Measurements from ENCODE around the gene FAM200B.
A peak's percentile ranks its signal among the peaks of the same experiment; 100 is the strongest.

FAM200B gene

DNA sequence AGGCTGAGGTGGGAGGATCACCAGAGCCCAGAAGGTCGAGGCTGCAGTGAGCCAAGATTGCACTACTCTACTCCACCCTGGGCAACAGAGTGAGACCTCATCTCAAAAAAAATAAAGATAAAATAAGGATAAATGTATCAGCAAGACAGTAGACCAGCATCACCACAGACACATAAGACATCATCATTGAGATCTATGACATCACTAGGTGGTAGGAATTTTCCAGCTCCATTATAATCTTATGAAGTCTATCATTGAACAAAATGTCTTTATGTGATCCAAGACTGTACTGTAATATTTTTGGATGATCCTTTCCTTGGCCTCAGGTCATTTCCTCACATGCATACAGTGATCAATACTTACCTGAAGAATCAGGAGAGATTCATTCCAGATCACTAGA, 8.3 kb upstream of the FAM200B start:
- no peaks in the 10 kb centered on the region for H3K4me1 ChIP-seq (ENCODE audit: control insufficient read depth, insufficient read depth, low read length)
- no peak overlapping the region for H3K27ac ChIP-seq (ENCODE audit: low read depth, low read length)
- H3K4me3 ChIP-seq (ENCODE audit: low read length): no peak overlapping the region
- H3K36me3 ChIP-seq (ENCODE audit: control insufficient read depth, insufficient read depth, low read length): no peaks in the 10 kb centered on the region
- H3K9ac ChIP-seq (ENCODE audit: low read length): no peak overlapping the region
- no peaks in the 10 kb centered on the region for H3K27me3 ChIP-seq (ENCODE audit: control insufficient read depth, insufficient read depth, low read length)

DNA sequence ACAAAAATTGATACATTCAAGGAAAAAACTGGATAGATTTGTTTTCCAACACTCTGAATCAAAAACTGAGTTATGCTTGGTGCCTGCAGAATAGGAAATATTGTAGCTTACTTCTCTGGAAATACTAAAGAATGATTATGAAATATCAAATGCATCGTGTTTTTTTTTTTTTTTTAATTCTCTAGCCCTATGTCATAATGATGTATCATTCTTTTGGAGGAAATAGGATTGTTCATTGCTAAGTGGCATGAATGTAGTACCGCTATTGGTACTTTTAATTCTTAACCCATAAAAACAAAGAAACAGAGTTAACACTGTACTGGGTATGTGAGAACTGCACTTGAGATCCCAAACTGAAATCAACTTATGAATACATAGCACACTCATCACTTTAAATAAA, 7.6 kb upstream of the FAM200B start:
- H3K27ac ChIP-seq (ENCODE audit: low read depth, low read length): no peak overlapping the region
- H3K27me3 ChIP-seq (ENCODE audit: control insufficient read depth, insufficient read depth, low read length): no peaks in the 10 kb centered on the region
- H3K36me3 ChIP-seq (ENCODE audit: control insufficient read depth, insufficient read depth, low read length): no peaks in the 10 kb centered on the region
- H3K4me3 ChIP-seq (ENCODE audit: low read length): no peak overlapping the region
- no peak overlapping the region for H3K9ac ChIP-seq (ENCODE audit: low read length)
- no peaks in the 10 kb centered on the region for H3K4me1 ChIP-seq (ENCODE audit: control insufficient read depth, insufficient read depth, low read length)

DNA sequence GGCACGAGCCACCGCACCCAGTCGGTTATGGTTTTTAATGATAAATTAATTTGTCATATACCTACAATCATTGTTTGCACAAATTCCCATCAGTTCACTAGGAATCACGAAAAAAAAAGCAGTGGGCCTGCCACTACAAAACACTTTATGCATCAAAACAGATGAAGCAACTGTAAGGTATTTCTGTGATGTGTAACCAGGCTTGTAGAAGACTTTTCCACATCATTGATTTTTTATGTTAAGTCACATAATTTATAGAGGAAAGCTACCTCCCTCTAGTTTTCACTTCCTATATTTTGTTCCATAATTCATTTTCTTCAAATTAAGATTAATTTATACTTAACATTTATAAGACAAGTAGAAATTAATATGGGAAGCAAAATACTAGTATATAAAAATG, 6.7 kb upstream of the FAM200B start:
- Histone ChIP-seq H3K27me3 (ENCODE audit: control insufficient read depth, insufficient read depth, low read length) (no peaks in the 10 kb centered on the region), H3K27ac (ENCODE audit: low read depth, low read length) (no peak overlapping the region), H3K9ac (ENCODE audit: low read length) (no peak overlapping the region), H3K36me3 (ENCODE audit: control insufficient read depth, insufficient read depth, low read length) (no peaks in the 10 kb centered on the region), H3K4me1 (ENCODE audit: control insufficient read depth, insufficient read depth, low read length) (no peaks in the 10 kb centered on the region), H3K4me3 (ENCODE audit: low read length) (no peak overlapping the region)

DNA sequence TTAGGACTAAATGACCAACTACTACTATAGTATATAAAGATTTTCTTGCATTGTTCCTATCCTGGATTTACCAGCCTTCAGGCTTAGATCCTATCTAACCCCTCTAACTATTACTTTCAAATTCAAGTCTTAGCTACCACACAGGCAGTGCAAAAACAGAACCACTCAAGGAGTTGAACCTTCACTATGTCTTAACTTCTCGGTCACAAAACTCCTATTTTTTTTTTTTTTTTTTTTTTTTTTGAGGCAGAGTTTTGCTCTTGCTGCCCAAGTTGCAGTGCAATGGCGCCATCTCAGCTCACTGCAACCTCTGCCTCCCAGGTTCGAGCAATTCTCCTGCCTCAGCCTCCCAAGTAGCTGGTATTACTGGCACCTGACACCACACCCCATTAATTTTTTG, 6.3 kb upstream of the FAM200B start:
- H3K27ac ChIP-seq (ENCODE audit: low read depth, low read length): no peak overlapping the region
- H3K9ac ChIP-seq (ENCODE audit: low read length): no peak overlapping the region
- H3K27me3 ChIP-seq (ENCODE audit: control insufficient read depth, insufficient read depth, low read length): no peaks in the 10 kb centered on the region
- no peak overlapping the region for H3K4me3 ChIP-seq (ENCODE audit: low read length)
- H3K36me3 ChIP-seq (ENCODE audit: control insufficient read depth, insufficient read depth, low read length): no peaks in the 10 kb centered on the region
- no peaks in the 10 kb centered on the region for H3K4me1 ChIP-seq (ENCODE audit: control insufficient read depth, insufficient read depth, low read length)

DNA sequence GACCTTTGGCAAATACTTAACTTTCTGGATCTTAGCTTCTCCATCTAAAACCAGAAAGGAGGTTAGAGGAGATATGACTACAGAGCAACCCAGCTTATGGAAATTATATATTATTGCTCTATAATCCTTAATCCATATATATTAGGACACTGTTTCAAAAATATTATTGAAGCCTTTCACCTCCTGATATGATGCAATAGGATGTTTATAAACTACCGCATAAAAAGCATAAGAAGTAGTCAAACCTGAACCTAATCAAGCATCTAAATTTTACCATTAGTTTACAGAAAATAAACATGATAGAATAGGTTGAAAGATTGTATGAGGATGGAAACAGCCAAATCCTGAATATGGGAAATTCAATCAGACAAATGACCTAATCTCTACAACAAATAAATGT, 5.6 kb upstream of the FAM200B start:
- H3K27me3 ChIP-seq (ENCODE audit: control insufficient read depth, insufficient read depth, low read length): no peaks in the 10 kb centered on the region
- no peak overlapping the region for H3K27ac ChIP-seq (ENCODE audit: low read depth, low read length)
- no peaks in the 10 kb centered on the region for H3K4me1 ChIP-seq (ENCODE audit: control insufficient read depth, insufficient read depth, low read length)
- H3K36me3 ChIP-seq (ENCODE audit: control insufficient read depth, insufficient read depth, low read length): no peaks in the 10 kb centered on the region
- H3K4me3 ChIP-seq (ENCODE audit: low read length): no peak overlapping the region
- no peak overlapping the region for H3K9ac ChIP-seq (ENCODE audit: low read length)

DNA sequence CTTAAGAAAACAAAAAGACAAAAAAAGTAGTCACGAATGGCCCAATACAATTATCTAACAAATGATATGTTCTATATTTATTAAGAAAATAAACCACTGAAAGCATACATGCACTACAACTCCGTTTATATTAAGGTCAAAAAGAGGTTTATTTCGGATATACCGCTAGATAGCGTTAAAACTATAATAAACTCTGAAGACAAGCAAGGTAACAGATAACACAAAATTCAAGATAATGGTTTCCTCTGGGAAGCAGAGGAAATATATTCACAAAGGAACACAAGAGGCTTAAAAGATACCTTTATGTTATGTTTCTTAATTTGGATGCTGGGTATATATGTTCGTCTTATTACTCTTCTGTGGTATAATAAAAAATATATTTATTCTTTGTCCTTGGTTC, 4.7 kb upstream of the FAM200B start:
- H3K27ac ChIP-seq (ENCODE audit: low read depth, low read length): no peak overlapping the region
- H3K27me3 ChIP-seq (ENCODE audit: control insufficient read depth, insufficient read depth, low read length): no peaks in the 10 kb centered on the region
- no peaks in the 10 kb centered on the region for H3K4me1 ChIP-seq (ENCODE audit: control insufficient read depth, insufficient read depth, low read length)
- no peak overlapping the region for H3K4me3 ChIP-seq (ENCODE audit: low read length)
- H3K36me3 ChIP-seq (ENCODE audit: control insufficient read depth, insufficient read depth, low read length): no peaks in the 10 kb centered on the region
- no peak overlapping the region for H3K9ac ChIP-seq (ENCODE audit: low read length)

DNA sequence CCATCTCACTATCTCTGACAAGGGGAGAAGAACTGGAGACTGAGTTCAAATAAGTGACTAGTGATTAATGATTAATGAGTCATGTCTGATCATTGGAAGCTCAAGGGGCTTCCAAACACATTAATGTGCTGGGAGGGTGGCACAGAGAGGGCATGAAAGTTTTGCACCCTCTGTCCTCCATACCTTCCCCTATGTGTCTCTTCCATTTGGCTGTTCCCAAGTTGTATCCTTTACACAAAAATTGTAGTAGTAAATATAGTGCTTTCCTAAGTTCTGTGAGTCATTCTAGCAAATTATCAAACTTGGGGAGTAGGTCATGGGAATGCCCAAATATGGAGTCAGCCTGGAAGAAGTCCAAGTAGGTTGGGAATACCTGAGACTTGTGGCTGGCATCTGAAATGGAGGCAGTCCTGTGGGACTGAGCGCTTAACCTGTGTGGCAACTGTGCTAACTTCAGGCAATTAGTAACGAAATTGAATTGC, 4.1 kb upstream of the FAM200B start:
- H3K4me3 ChIP-seq (ENCODE audit: low read length): no peak overlapping the region
- H3K4me1 ChIP-seq (ENCODE audit: control insufficient read depth, insufficient read depth, low read length): no peaks in the 10 kb centered on the region
- no peak overlapping the region for H3K9ac ChIP-seq (ENCODE audit: low read length)
- H3K27ac ChIP-seq (ENCODE audit: low read depth, low read length): no peak overlapping the region
- no peaks in the 10 kb centered on the region for H3K27me3 ChIP-seq (ENCODE audit: control insufficient read depth, insufficient read depth, low read length)
- H3K36me3 ChIP-seq (ENCODE audit: control insufficient read depth, insufficient read depth, low read length): no peaks in the 10 kb centered on the region

DNA sequence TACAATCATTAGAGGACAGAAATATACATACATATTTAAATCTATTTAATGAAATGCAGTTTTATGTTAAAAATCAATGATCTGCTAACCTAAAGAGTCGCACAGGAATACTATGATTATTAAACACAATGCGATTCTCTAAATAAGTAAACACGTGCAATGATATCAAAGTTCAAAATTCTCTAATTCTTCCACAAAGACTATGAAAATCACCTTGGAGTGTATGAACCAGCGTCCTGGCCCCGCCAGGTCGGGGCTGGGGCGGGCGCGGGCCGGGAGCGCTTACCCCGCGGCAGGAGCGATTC, 608 bp upstream of the FAM200B start:
- Histone ChIP-seq H3K36me3 (ENCODE audit: control insufficient read depth, insufficient read depth, low read length) (no peaks in the 10 kb centered on the region), H3K27me3 (ENCODE audit: control insufficient read depth, insufficient read depth, low read length) (no peaks in the 10 kb centered on the region), H3K4me3 (ENCODE audit: low read length) (peak overlapping the region; percentile 73), H3K4me1 (ENCODE audit: control insufficient read depth, insufficient read depth, low read length) (peaks cover 2% of the 10 kb centered on the region), H3K9ac (ENCODE audit: low read length) (no peak overlapping the region), H3K27ac (ENCODE audit: low read depth, low read length) (no peak overlapping the region)

DNA sequence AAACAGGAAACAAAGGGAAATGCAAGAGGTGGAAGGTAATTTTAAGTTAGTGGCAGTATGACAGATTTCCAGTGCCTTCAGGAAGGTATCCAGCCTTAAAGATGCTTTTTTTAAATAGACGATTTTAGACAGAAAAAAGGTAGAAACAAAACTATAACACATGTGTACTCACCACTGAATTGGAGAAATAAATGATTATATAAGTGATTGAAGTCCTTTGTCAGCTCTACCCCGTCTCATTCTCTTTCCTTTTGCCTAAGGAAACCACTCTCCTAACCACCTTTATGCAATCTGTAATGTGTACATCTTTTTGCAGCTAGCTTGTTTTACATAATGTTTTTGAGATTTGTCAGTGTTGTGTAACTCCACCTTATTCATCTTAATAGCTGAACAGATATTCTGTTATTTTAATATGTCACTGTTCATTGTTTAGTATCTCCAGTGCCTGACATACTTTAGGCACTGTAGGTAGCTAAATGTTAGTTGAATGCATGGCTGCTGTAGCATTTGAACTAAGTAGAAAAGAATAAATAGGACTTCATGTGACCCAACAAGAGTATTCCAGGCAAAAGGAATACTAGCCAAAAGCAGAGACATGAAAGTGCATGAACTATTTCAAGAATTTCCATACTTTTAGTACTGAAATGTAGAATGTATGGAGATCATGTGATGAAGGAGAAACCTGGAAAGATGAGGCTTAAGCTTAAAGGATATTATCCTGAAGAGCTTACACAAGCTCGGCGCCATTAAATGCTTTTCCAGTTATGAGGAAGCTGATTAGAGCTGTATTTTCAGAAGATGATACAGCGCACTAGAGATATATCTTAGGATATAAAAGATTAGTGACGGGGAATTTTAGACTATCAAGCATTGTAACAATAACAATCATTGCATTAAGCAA, 865 bp downstream of the FAM200B start:
- H3K9ac ChIP-seq (ENCODE audit: low read length): peak overlapping the region; percentile 71
- H3K36me3 ChIP-seq (ENCODE audit: control insufficient read depth, insufficient read depth, low read length): no peaks in the 10 kb centered on the region
- peak overlapping the region; percentile 85 for H3K27ac ChIP-seq (ENCODE audit: low read depth, low read length)
- peaks cover 2% of the 10 kb centered on the region for H3K4me1 ChIP-seq (ENCODE audit: control insufficient read depth, insufficient read depth, low read length)
- H3K27me3 ChIP-seq (ENCODE audit: control insufficient read depth, insufficient read depth, low read length): no peaks in the 10 kb centered on the region
- H3K4me3 ChIP-seq (ENCODE audit: low read length): peak overlapping the region; percentile 73

DNA sequence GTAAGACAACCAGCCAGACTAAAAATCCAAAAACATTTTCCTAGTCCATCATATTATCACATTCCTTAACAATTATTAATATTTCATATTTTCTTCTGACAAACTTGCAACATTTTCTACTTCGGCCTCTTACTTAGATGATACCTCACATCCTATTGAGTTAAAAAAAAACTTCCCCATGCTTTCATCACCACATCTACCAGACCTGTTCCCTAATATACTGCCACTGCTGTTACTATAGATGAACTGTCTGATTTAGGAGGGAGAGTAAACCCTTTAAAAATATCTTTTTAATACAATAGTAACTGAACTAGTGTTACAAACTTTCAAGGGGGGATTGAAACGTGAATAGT, 1.5 kb downstream of the FAM200B start:
- H3K27me3 ChIP-seq (ENCODE audit: control insufficient read depth, insufficient read depth, low read length): no peaks in the 10 kb centered on the region
- no peaks in the 10 kb centered on the region for H3K36me3 ChIP-seq (ENCODE audit: control insufficient read depth, insufficient read depth, low read length)
- H3K9ac ChIP-seq (ENCODE audit: low read length): no peak overlapping the region
- H3K27ac ChIP-seq (ENCODE audit: low read depth, low read length): no peak overlapping the region
- no peak overlapping the region for H3K4me3 ChIP-seq (ENCODE audit: low read length)
- H3K4me1 ChIP-seq (ENCODE audit: control insufficient read depth, insufficient read depth, low read length): peaks cover 2% of the 10 kb centered on the region

DNA sequence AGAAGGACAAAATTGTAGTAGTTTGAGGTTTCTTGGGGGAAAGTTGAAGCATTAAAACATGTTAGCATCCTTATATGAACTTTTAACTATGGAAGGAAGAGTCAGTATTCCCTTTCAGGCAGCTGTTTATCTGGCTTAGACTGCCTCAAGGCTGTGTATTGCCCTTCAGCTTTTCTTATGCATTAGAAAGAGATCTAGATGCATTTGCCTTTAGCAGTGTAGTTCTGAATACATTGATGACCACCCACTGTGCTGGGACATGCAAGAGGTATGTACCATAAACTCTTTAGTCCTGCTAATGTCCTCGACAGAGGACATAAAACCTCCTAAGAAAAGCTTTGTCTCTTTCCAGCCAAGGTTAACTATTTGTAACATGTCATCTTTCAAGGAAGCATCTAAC, 2.9 kb downstream of the FAM200B start:
- Histone ChIP-seq H3K27ac (ENCODE audit: low read depth, low read length) (no peak overlapping the region), H3K4me3 (ENCODE audit: low read length) (no peak overlapping the region), H3K27me3 (ENCODE audit: control insufficient read depth, insufficient read depth, low read length) (no peaks in the 10 kb centered on the region), H3K36me3 (ENCODE audit: control insufficient read depth, insufficient read depth, low read length) (no peaks in the 10 kb centered on the region), H3K4me1 (ENCODE audit: control insufficient read depth, insufficient read depth, low read length) (peaks cover 2% of the 10 kb centered on the region), H3K9ac (ENCODE audit: low read length) (no peak overlapping the region)

DNA sequence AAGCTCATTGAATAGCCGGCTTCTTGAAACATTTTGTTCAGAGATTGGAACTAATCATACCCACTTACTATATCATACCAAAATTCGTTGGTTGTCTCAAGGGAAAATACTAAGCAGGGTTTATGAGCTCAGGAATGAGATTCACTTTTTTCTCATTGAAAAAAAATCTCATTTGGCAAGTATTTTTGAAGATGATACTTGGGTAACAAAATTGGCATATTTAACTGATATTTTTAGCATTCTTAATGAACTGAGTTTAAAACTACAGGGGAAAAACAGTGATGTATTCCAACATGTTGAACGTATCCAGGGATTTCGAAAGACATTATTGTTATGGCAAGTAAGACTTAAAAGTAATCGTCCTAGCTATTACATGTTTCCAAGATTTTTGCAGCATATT, 6.4 kb downstream of the FAM200B start:
- no peak overlapping the region for H3K27ac ChIP-seq (ENCODE audit: low read depth, low read length)
- no peaks in the 10 kb centered on the region for H3K36me3 ChIP-seq (ENCODE audit: control insufficient read depth, insufficient read depth, low read length)
- no peaks in the 10 kb centered on the region for H3K27me3 ChIP-seq (ENCODE audit: control insufficient read depth, insufficient read depth, low read length)
- no peak overlapping the region for H3K9ac ChIP-seq (ENCODE audit: low read length)
- no peak overlapping the region for H3K4me3 ChIP-seq (ENCODE audit: low read length)
- H3K4me1 ChIP-seq (ENCODE audit: control insufficient read depth, insufficient read depth, low read length): peaks cover 2% of the 10 kb centered on the region

DNA sequence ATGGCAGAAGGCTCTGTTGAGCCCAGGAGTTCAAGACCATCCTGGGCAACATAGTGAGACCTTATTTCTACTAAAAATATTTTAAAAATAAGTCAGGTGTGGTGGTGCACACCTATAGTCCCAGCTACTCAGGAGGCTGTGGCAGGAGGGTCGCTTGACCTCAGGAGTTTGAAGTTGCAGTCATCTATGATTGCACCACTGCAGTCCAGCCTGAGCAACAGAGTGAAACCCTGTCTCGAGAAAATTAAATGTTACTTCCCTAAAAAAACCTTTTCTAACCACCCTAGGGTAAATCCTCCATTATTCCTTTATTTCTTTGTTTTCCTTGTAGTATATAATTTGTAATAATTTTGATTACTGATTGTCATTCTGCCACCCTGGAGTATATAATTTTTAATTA, 7.9 kb downstream of the FAM200B start:
- Histone ChIP-seq H3K4me1 (ENCODE audit: control insufficient read depth, insufficient read depth, low read length) (no peaks in the 10 kb centered on the region), H3K27me3 (ENCODE audit: control insufficient read depth, insufficient read depth, low read length) (no peaks in the 10 kb centered on the region), H3K9ac (ENCODE audit: low read length) (no peak overlapping the region), H3K4me3 (ENCODE audit: low read length) (no peak overlapping the region), H3K36me3 (ENCODE audit: control insufficient read depth, insufficient read depth, low read length) (no peaks in the 10 kb centered on the region), H3K27ac (ENCODE audit: low read depth, low read length) (no peak overlapping the region)
